ENCODE results near the gene KRTAP2-3. TPM values are rescaled to one million over a fixed set of nuclear protein-coding genes. Genes with fewer than 3 reads are reported as not detected.

KRTAP2-3 gene
- total and polyA plus RNA-seq, 10 of the 15 experiments (the other 5 are each of a cell fraction or from before 2014, with no cell fraction given), result not detected

- Histone ChIP-seq H3K9me3 (replicated peaks; ENCODE audit: control insufficient read depth, insufficient read depth, low read length) (no peaks in the 10 kb centered on the region), H2AFZ (ENCODE audit: control insufficient read depth, low read depth, low read length) (no peak overlapping the region), H4K20me1 (ENCODE audit: control insufficient read depth, insufficient read depth) (no peaks in the 10 kb centered on the region), H3K4me1 (ENCODE audit: control insufficient read depth, insufficient read depth, low read length) (no peaks in the 10 kb centered on the region), H3K9ac (ENCODE audit: control insufficient read depth, insufficient read depth, low read length) (no peak overlapping the region), H3K4me2 (ENCODE audit: control insufficient read depth, insufficient read depth) (no peak overlapping the region), H3K27me3 (replicated peaks in 1 of 2; ENCODE audit: control insufficient read depth in 2 of 2, insufficient read depth in 2 of 2, low read length in 1 of 2) (no peaks in the 10 kb centered on the region; a peak in 2 of 4 replicates), H3K4me3 (no peak overlapping the region), H3K79me2 (ENCODE audit: control insufficient read depth, insufficient read depth, low read length) (no peaks in the 10 kb centered on the region), H3K27ac (ENCODE audit: control insufficient read depth, insufficient read depth) (no peak overlapping the region), H3K36me3 (ENCODE audit: control insufficient read depth in 2 of 2, insufficient read depth in 2 of 2, low read length in 1 of 2) (no peaks in the 10 kb centered on the region)
- FAIRE-seq (no peak), ATAC-seq (no peak), DNase-seq (ENCODE audit: low read depth, low spot score) (no peak)
- in situ Hi-C loops (cut with MboI) (no loop called here), intact Hi-C loops (cut with micrococcal nuclease; ENCODE audit: unreplicated experiment) (no loop called here)
- ChIA-PET SMC1A (ENCODE audit: uncharacterized antibody, unreplicated experiment) (no interaction called here), POLR2A (no interaction called here), RAD21 (ENCODE audit: unreplicated experiment) (no interaction called here), CTCF (no interaction called here)
- no peak for TF ChIP-seq SRF (IDR thresholded peaks at IDR 0.05; ENCODE audit: low read depth in 2 of 2, low read length in 2 of 2)
- no peak for TF ChIP-seq STAT1 (conservative IDR thresholded peaks at IDR 0.05)
- no peak for TF ChIP-seq POLR2AphosphoS5 (IDR thresholded peaks at IDR 0.05; ENCODE audit: low read length)
- no peak for TF ChIP-seq BMI1 (IDR thresholded peaks at IDR 0.05; ENCODE audit: borderline replicate concordance)
- TF ChIP-seq RAD51 (IDR thresholded peaks at IDR 0.05), result no peak
- TF ChIP-seq POLR2AphosphoS2 (IDR thresholded peaks at IDR 0.05; ENCODE audit: low read depth, low read length), result no peak
- TF ChIP-seq PAX5 (IDR thresholded peaks at IDR 0.05; ENCODE audit: borderline replicate concordance, low read depth, low read length), result no peak
- TF ChIP-seq SUPT20H (IDR thresholded peaks at IDR 0.05; ENCODE audit: borderline replicate concordance, control insufficient read depth, low read depth, low read length), result no peak
- no TSS peak for BruUV-seq (replicated peaks)
- WGBS (ENCODE audit: insufficient coverage, insufficient replicate concordance, low lambda C conversion rate, missing lambda C conversion rate), result 42% methylated on average over 13 of the region's 13 CpGs
Measured at GRCh38 chr17:41016578-41017215, 43.2 kb downstream of the KRTAP2-3 start.

DNA sequence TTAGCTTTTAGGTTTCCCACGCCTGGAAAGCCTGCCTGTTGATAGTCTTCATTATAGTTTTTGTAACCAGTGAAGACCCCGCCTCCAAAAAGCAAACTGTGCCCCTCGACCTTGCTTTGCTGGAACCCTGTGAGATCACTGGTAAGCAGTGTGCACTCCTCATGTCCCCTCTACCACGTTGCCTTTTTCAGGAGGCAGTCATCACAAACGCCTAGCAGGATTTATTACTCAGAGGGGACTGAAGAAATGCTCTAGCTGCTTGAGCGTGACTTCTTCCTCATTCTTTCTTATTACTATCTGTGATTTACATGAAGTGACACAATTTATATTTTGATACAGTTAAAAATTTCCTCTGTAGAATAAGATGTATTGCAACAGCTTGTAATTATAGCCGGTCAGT lies 44.5 kb downstream of the KRTAP2-3 start:
- no peak overlapping the region for H2AFZ ChIP-seq (ENCODE audit: control insufficient read depth, low read depth, low read length)
- no peaks in the 10 kb centered on the region for H4K20me1 ChIP-seq (ENCODE audit: control insufficient read depth, insufficient read depth)
- ChIA-PET CTCF (no interaction called here), SMC1A (ENCODE audit: uncharacterized antibody, unreplicated experiment) (no interaction called here), POLR2A (no interaction called here), RAD21 (ENCODE audit: unreplicated experiment) (no interaction called here)
- H3K9me3 ChIP-seq (replicated peaks; ENCODE audit: control insufficient read depth, insufficient read depth, low read length), result no peaks in the 10 kb centered on the region
- WGBS (ENCODE audit: insufficient coverage, insufficient replicate concordance, low lambda C conversion rate, missing lambda C conversion rate), result 8% methylated on average over 7 of the region's 7 CpGs
- BruUV-seq (replicated peaks), result no TSS peak
- H3K27me3 ChIP-seq (replicated peaks in 1 of 2; ENCODE audit: control insufficient read depth in 2 of 2, insufficient read depth in 2 of 2, low read length in 1 of 2), result no peaks in the 10 kb centered on the region; a peak in 2 of 4 replicates
- no peak for ATAC-seq
- H3K36me3 ChIP-seq (ENCODE audit: control insufficient read depth in 2 of 2, insufficient read depth in 2 of 2, low read length in 1 of 2), result no peaks in the 10 kb centered on the region
- H3K79me2 ChIP-seq (ENCODE audit: control insufficient read depth, insufficient read depth, low read length), result no peaks in the 10 kb centered on the region
- no peak overlapping the region for H3K9ac ChIP-seq (ENCODE audit: control insufficient read depth, insufficient read depth, low read length)
- no peak for DNase-seq (ENCODE audit: low read depth, low spot score)
- intact Hi-C loops (cut with micrococcal nuclease; ENCODE audit: unreplicated experiment) (no loop called here), in situ Hi-C loops (cut with MboI) (no loop called here)
- no peak overlapping the region for H3K27ac ChIP-seq (ENCODE audit: control insufficient read depth, insufficient read depth)
- FAIRE-seq, result no peak
- no peak overlapping the region for H3K4me3 ChIP-seq
- no peak overlapping the region for H3K4me2 ChIP-seq (ENCODE audit: control insufficient read depth, insufficient read depth)
- H3K4me1 ChIP-seq (ENCODE audit: control insufficient read depth, insufficient read depth, low read length), result no peaks in the 10 kb centered on the region
- no peak for TF ChIP-seq GATAD2B (conservative IDR thresholded peaks at IDR 0.05; ENCODE audit: low read depth)
- TF ChIP-seq RCOR1 (conservative IDR thresholded peaks at IDR 0.05; ENCODE audit: low read depth, low read length), result no peak
- TF ChIP-seq IRF3 (IDR thresholded peaks at IDR 0.05), result no peak
- TF ChIP-seq NFXL1 (IDR thresholded peaks at IDR 0.05; ENCODE audit: borderline replicate concordance), result no peak
- TF ChIP-seq KLF5 (IDR thresholded peaks at IDR 0.05; ENCODE audit: partially characterized antibody), result no peak
- no peak for TF ChIP-seq ZNF274 (IDR thresholded peaks at IDR 0.05; ENCODE audit: insufficient read depth, insufficient read length)
- TF ChIP-seq SMAD5 (IDR thresholded peaks at IDR 0.05; ENCODE audit: low read depth), result no peak
- TF ChIP-seq, protein P1, sequence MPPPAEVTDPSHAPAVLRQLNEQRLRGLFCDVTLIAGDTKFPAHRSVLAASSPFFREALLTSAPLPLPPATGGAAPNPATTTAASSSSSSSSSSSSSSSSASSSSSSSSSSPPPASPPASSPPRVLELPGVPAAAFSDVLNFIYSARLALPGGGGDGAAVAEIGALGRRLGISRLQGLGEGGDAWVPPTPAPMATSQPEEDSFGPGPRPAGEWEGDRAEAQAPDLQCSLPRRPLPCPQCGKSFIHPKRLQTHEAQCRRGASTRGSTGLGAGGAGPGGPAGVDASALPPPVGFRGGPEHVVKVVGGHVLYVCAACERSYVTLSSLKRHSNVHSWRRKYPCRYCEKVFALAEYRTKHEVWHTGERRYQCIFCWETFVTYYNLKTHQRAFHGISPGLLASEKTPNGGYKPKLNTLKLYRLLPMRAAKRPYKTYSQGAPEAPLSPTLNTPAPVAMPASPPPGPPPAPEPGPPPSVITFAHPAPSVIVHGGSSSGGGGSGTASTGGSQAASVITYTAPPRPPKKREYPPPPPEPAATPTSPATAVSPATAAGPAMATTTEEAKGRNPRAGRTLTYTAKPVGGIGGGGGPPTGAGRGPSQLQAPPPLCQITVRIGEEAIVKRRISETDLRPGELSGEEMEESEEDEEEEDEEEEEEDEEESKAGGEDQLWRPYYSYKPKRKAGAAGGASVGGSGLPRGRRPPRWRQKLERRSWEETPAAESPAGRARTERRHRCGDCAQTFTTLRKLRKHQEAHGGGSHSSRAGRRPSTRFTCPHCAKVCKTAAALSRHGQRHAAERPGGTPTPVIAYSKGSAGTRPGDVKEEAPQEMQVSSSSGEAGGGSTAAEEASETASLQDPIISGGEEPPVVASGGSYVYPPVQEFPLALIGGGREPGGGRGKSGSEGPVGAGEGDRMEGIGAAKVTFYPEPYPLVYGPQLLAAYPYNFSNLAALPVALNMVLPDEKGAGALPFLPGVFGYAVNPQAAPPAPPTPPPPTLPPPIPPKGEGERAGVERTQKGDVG (CRISPR knock-in tag; IDR thresholded peaks at IDR 0.05), result no peak

Measured in GM12878 (cell line).